ENCODE measurements around the gene IRF2BPL.

GRCh38 chr14:77011245-77011644 is 17.3 kb downstream of the IRF2BPL start:
- TF ChIP-seq POLR2A (IDR thresholded peaks at IDR 0.05; ENCODE audit: low read depth, low read length) (no peak), TAF1 (IDR thresholded peaks at IDR 0.05; ENCODE audit: borderline replicate concordance, low read depth, low read length) (no peak), POLR2AphosphoS5 (IDR thresholded peaks at IDR 0.05; ENCODE audit: low read depth, low read length) (no peak)
